GM19099 (cell line): ENCODE results near the gene AGFG1.
"Not testable (repeated sequence)": the region's sequence is repeated elsewhere in the genome, so short reads cannot be mapped to it uniquely, and the experiment has no call there.

Experiments used
- POLR2A ChIP-seq: IDR thresholded peaks from 3 replicates; pipeline ENCODE4 v1.6.1; 2011; ENCODE audit warnings: low read depth; ENCODE audit not compliant: insufficient read length; ENCODE audit errors: extremely low read depth

AGFG1 gene

GRCh38 chr2:227592694-227593387, 120.9 kb downstream of the AGFG1 start:
- TF ChIP-seq POLR2A: no peak

DNA sequence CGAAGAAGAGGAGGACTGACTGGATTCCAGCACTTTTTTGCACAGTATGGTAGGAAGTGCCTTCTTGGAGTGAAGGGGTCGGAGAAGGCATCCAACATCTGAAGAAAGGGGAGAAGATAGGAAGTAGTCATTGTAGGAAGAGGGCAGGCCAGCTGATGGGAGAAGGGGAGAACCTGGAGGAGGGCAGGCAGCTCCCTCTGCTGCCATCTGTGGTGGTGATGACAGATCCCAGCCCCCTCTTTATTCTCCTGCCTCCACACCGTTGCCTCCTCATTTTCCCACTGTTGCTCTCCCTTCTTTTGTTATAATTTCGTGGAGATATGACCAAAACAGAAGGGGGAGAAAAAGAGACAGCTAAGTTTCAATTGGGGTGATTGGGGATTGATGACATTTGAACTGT, 123.8 kb downstream of the AGFG1 start:
- no peak for TF ChIP-seq POLR2A

DNA sequence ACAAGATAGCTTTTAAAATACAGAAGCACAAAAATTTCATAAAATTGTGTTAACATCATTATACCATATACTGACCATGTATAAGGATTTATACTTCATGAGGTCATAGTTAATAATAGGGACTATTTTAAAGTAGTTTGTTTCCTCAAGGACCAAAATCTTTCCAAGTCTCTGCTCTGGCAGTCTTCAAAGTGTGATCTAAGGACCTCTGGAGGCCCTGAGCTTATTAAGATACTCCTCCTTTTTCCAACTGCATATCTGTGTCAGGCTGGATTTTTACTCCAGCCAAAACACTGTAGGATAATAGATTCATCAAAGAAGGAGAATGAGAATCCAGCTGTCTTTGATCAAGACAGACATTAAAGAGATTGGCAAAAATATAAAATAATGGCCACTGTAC, 125.1 kb downstream of the AGFG1 start:
- no peak for TF ChIP-seq POLR2A

DNA sequence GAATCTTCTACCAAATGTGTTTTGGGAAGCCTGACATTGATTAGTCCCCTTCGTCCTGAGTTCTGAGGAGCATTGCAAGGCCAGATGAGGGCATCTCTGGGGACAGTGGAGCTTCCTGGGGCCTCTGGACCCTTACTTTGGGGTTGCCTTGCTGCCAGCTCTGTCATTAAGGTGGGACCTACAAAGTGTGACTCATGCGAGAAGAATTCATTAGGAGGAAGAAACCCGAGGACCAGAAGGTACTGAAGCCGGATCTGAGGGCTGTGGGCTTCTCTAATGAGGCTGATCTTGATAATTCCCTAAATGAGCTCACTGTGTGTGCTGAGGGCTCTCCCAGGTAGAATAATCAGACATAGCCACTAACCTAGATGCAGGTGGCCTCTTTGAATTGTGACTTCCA, 126.0 kb downstream of the AGFG1 start:
- TF ChIP-seq POLR2A: no peak

DNA sequence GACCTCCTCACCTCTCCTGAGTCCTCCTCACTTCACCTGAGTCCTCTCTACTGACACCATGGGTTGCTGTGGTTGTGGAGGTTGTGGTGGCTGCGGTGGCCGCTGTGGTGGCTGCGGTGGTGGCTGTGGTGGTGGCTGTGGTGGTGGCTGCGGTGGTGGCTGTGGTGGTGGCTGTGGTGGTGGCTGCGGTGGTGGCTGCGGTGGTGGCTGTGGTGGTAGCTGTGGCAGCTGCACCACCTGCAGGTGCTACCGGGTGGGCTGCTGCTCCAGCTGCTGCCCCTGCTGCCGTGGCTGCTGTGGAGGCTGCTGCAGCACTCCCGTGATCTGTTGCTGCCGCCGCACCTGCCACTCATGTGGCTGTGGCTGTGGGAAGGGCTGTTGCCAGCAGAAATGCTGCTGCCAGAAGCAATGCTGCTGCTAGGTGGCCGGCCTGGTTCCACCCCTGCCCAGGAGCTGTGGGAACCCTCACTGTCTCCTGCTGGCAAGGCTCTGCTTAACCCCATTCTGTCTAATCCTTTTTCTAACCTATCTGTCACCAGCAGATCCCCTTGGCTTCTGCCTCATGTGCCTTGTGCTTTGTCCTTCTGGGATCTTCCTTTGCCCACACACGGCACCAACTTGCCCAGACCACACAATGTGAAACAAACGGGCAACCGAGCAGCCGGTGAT, 127.0 kb downstream of the AGFG1 start, which contains the start of gene SCYGR2:
Gene SCYGR2, plus strand, starts transcription at position 59 of the 669 bp plus-strand sequence. Its CDS starts 0 bp downstream, at position 59.
- not testable (repeated sequence) for TF ChIP-seq POLR2A

GRCh38 chr2:227602358-227602757, 130.4 kb downstream of the AGFG1 start:
- TF ChIP-seq POLR2A: no peak

GRCh38 chr2:227606476-227606875, 134.5 kb downstream of the AGFG1 start:
- no peak for TF ChIP-seq POLR2A

GRCh38 chr2:227607941-227608340, 136.0 kb downstream of the AGFG1 start:
- no peak for TF ChIP-seq POLR2A

DNA sequence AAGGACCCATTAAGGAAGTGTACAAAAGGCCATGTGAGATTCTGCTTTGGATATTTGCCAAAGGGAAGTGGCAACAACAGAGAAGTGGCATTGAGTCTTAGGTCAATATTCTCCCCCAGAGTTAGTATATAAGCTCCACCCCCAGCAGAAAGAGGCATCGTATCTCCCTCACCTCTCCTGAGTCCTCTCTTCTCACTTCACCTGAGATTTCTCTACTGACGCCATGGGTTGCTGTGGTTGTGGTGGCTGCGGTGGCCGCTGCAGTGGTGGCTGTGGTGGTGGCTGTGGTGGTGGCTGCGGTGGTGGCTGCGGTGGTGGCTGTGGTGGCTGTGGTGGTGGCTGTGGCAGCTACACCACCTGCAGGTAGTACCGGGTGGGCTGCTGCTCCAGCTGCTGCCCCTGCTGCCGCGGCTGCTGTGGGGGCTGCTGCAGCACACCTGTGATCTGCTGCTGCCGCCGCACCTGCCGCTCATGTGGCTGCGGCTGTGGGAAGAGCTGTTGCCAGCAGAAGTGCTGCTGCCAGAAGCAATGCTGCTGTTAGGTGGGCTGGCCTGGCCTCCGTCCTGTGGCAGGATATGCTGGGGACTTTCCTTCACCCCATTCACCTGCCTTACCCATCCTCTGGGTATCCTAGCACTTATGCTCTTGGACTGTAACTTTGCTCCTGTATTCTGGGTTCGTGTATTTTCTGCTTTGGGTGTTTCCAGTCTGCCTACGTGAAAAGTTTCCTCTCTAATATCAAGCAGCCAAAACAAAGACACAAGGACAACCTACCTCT, 136.8 kb downstream of the AGFG1 start:
- TF ChIP-seq POLR2A: no peak

GRCh38 chr2:227610123-227610522, 138.2 kb downstream of the AGFG1 start:
- TF ChIP-seq POLR2A: no peak
